SK-N-SH (cell line): ENCODE data around the gene CDH13. TPM values are rescaled to one million over a fixed set of nuclear protein-coding genes. Genes with fewer than 3 reads are reported as not detected.

Experiments
- CTCF ChIA-PET: fragments of 300-600, 350-600 bp; formaldehyde crosslinking; extraction: SDS; loops from one replicate; lab custom pipeline; 2021; lab: Yijun Ruan, JAX
- POLR2A ChIA-PET: fragments of 350-600 bp; sonication (Branson Sonifier 250); formaldehyde crosslinking; extraction: SDS; loops from one replicate; lab custom pipeline; 2020; ENCODE audit warnings: antibody characterized with exemption, inconsistent platforms; lab: Yijun Ruan, JAX
- DNase-seq: peaks from one replicate; pipeline ENCODE4 v3.0.0; 2012
- H2AFZ ChIP-seq: fragments of 200-600 bp; sonication (generic); 2 replicates; pipeline ENCODE4 v1.8.1; 2016; ENCODE audit warnings: antibody characterized with exemption, mild to moderate bottlenecking, low read depth
- H3F3A ChIP-seq: fragments of 200-600 bp; sonication (generic); replicated peaks from 2 replicates; pipeline ENCODE3; 2016; ENCODE audit warnings: antibody characterized with exemption, mild to moderate bottlenecking; ENCODE audit not compliant: insufficient read depth
- H3K27ac ChIP-seq, 2 experiments: fragments of 200-500 bp in 1 of 2; fragments of 200-600 bp in 1 of 2; sonication (Bioruptor generic) in 1 of 2; sonication (generic), shearing (Covaris generic) in 1 of 2; 2 replicates each; pipeline versions ENCODE4 v1.5.1 to v1.6.1; 2014 to 2016; ENCODE audit warnings: low read depth in 2 of 2, inconsistent platforms in 1 of 2, low read length in 1 of 2, mild to moderate bottlenecking in 1 of 2, mixed read lengths in 1 of 2
- H3K27me3 ChIP-seq: fragments of 200-600 bp; sonication (generic), shearing (Covaris generic); 2 replicates; pipeline ENCODE4 v1.6.1; 2016; ENCODE audit warnings: mixed run types; ENCODE audit not compliant: insufficient read depth
- H3K36me3 ChIP-seq, 2 experiments: fragments of 200-500 bp in 1 of 2; fragments of 200-600 bp in 1 of 2; sonication (Bioruptor generic) in 1 of 2; sonication (generic) in 1 of 2; replicated peaks in 1 of 2; 2 replicates each; pipeline versions ENCODE3 to v1.5.1; 2014 to 2016; ENCODE audit warnings: low read length in 1 of 2, mild to moderate bottlenecking in 1 of 2; ENCODE audit not compliant: insufficient read depth in 2 of 2, control insufficient read depth in 1 of 2
- H3K4me1 ChIP-seq, 2 experiments: fragments of 200-500 bp in 1 of 2; fragments of 200-600 bp in 1 of 2; sonication (Bioruptor generic) in 1 of 2; sonication (generic), shearing (Covaris generic) in 1 of 2; 2 replicates each; pipeline versions ENCODE4 v1.5.1 to v1.6.1; 2014 to 2016; ENCODE audit warnings: low read depth in 1 of 2, low read length in 1 of 2, mixed run types in 1 of 2; ENCODE audit not compliant: insufficient read depth in 2 of 2, control insufficient read depth in 1 of 2
- H3K4me2 ChIP-seq: fragments of 200-600 bp; sonication (generic), shearing (Covaris generic); 2 replicates; pipeline ENCODE4 v1.6.1; 2017; ENCODE audit warnings: mixed run types
- H3K4me3 ChIP-seq, 2 experiments: fragments of 200-500 bp in 1 of 2; fragments of 200-600 bp in 1 of 2; sonication (Bioruptor generic) in 1 of 2; sonication (generic), shearing (Covaris generic) in 1 of 2; 2 replicates each; pipeline versions ENCODE4 v1.5.1 to v1.8.1; 2014 to 2016; ENCODE audit warnings: low read depth in 2 of 2, inconsistent platforms in 1 of 2, low read length in 1 of 2, mild to moderate bottlenecking in 1 of 2, mixed read lengths in 1 of 2, moderate library complexity in 1 of 2
- H3K79me2 ChIP-seq: fragments of 200-600 bp; sonication (generic); 2 replicates; pipeline ENCODE4 v1.8.1; 2017; ENCODE audit warnings: mild to moderate bottlenecking; ENCODE audit not compliant: insufficient read depth
- H3K9ac ChIP-seq: fragments of 200-600 bp; sonication (generic); 2 replicates; pipeline ENCODE4 v1.6.1; 2017; ENCODE audit warnings: mixed run types
- H3K9me2 ChIP-seq: fragments of 200-600 bp; sonication (generic); 2 replicates; pipeline ENCODE4 v1.6.1; 2017; ENCODE audit warnings: mixed run types
- H3K9me3 ChIP-seq: fragments of 200-600 bp; sonication (generic); 2 replicates; pipeline ENCODE4 v1.6.1; 2017; ENCODE audit warnings: mixed run types, mild to moderate bottlenecking, moderate library complexity
- H4K20me1 ChIP-seq: fragments of 200-600 bp; sonication (generic); 2 replicates; pipeline ENCODE4 v1.6.1; 2017; ENCODE audit warnings: mild to moderate bottlenecking, mixed run types; ENCODE audit not compliant: insufficient read depth
- CHD2 ChIP-seq: fragments of 150-350 bp; IDR thresholded peaks from 2 replicates; pipeline ENCODE4 v1.6.1; 2018; ENCODE audit warnings: low read length; ENCODE audit not compliant: partially characterized antibody
- ELF1 ChIP-seq: IDR thresholded peaks from 2 replicates; pipeline ENCODE4 v1.4.0; 2012
- EZH2phosphoT487 ChIP-seq: fragments of 200-600 bp; sonication (generic); IDR thresholded peaks from 2 replicates; pipeline ENCODE4 v1.6.1; 2017; ENCODE audit warnings: low read depth, mixed run types, mild to moderate bottlenecking, antibody characterized with exemption, moderate library complexity, borderline replicate concordance
- FOSL2 ChIP-seq: IDR thresholded peaks from 2 replicates; pipeline ENCODE4 v1.4.0; 2012; ENCODE audit warnings: low read depth, mild to moderate bottlenecking, moderate library complexity, borderline replicate concordance
- GABPA ChIP-seq: IDR thresholded peaks from 2 replicates; pipeline ENCODE4 v1.4.0; 2012; ENCODE audit warnings: low read depth, mild to moderate bottlenecking
- MXI1 ChIP-seq: IDR thresholded peaks from 2 replicates; pipeline ENCODE4 v1.6.1; 2012; ENCODE audit warnings: mild to moderate bottlenecking, low read depth, low read length, improper control_type of control experiment
- POLR2AphosphoS5 ChIP-seq: IDR thresholded peaks from 2 replicates; pipeline ENCODE4 v1.6.1; 2012; ENCODE audit warnings: low read depth, low read length
- RCOR1 ChIP-seq: fragments of 150-350 bp; IDR thresholded peaks from 2 replicates; pipeline ENCODE4 v1.6.1; 2017; ENCODE audit warnings: antibody characterized with exemption, low read length
- SIN3A ChIP-seq: IDR thresholded peaks from 2 replicates; pipeline ENCODE4 v1.6.1; 2012; ENCODE audit warnings: low read depth, mild to moderate bottlenecking, low read length, moderate library complexity, borderline replicate concordance
- TCF12 ChIP-seq: IDR thresholded peaks from 2 replicates; pipeline ENCODE4 v1.4.0; 2012
- WGBS: methylation state at CpG from one replicate; pipeline ENCODE4 v1.1.6; 2017; ENCODE audit warnings: low lambda C conversion rate; 5-methylcytosine and 5-hydroxymethylcytosine counted together
- polyA plus RNA-seq, 3 experiments: library from polyadenylated mRNA; depleted of rRNA; stranded (reverse); fragments of >200 nt; gene quantifications; 2 replicates each; pipeline ENCODE4 v1.2.3, GENCODE V29; 2012
- TF ChIP-seq, protein P1 (sequence below): IDR thresholded peaks from 2 replicates; pipeline ENCODE4 v1.4.0; 2012; ENCODE audit warnings: low read depth
- TF ChIP-seq, protein P2 (sequence below): fragments of 150-350 bp; IDR thresholded peaks from 2 replicates; pipeline ENCODE4 v1.6.1; 2017; ENCODE audit warnings: antibody characterized with exemption, low read length, low read depth, borderline replicate concordance
- TF ChIP-seq, protein P3 (sequence below): IDR thresholded peaks from 2 replicates; pipeline ENCODE4 v1.6.1; 2012; ENCODE audit warnings: mild to moderate bottlenecking, low read depth, low read length, moderate library complexity
- TF ChIP-seq, protein P4 (sequence below): IDR thresholded peaks from 2 replicates; pipeline ENCODE4 v1.4.0; 2012; ENCODE audit warnings: low read depth, borderline replicate concordance

The CDH13 gene
- polyA plus RNA-seq, 1 of the 3 experiments (the other 2 are of a cell fraction): 93.0 TPM

DNA sequence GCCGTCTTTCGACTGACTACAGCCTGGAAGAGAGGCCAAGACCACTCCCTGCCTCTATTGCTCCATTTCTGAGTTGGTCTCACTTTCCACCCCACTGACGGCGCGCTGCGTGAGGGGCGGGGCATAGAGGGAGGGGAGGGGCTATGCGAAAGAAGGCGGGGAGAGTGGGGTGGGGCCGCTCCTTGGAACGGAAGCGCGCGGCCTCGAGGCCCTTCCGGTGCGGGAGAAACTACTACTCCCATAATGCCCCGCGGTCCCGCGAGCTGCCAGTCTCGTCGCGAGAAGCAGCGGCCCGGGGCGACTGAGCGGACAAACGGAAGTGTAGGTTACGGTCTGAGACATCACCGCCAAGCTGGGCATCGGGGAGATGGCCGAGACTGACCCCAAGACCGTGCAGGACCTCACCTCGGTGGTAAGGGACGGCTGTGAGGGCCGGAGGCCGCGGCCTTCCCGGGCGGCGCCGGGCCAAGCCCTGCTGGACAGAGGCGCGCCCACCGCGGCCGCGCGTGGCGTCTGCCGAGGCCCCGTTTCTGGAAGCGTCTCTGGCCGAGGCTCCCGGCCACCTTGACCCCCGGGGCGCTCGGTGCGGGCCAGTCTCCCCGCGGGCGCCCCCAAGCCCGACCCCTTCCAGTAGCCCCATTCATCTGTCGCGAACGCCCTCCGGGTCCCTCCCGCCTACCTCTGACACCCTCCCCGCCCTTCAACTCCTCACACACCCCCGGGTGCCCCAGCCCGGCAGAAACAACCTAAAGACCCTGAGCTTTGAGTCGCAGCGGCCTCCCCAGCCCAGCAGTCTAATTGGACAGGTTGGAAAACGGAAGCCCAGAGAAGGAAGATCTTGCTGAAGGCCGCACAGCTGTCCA, 1181.2 kb downstream of the CDH13 start, which contains the start of gene HSBP1:
Gene HSBP1, plus strand, starts transcription at position 269 of the 863 bp plus-strand sequence. Its CDS starts 99 bp downstream, at position 368.
- H3K79me2 ChIP-seq: peaks cover 45% of the 10 kb centered on the region
- H3K9me3 ChIP-seq: no peaks in the 10 kb centered on the region
- TF ChIP-seq RCOR1 (no peak), MXI1 (0 out of 2 replicates have a peak, but pooled peaks have one; percentile 26), SIN3A (peak; percentile 91), CHD2 (peak; percentile 100), EZH2phosphoT487 (no peak), TCF12 (no peak), GABPA (peak; percentile 84), POLR2AphosphoS5 (peak; percentile 83), FOSL2 (no peak), ELF1 (peak; percentile 88)
- TF ChIP-seq, protein P1, sequence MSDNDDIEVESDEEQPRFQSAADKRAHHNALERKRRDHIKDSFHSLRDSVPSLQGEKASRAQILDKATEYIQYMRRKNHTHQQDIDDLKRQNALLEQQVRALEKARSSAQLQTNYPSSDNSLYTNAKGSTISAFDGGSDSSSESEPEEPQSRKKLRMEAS: 0 out of 2 replicates have a peak, but pooled peaks have one; percentile 31
- TF ChIP-seq, protein P2, sequence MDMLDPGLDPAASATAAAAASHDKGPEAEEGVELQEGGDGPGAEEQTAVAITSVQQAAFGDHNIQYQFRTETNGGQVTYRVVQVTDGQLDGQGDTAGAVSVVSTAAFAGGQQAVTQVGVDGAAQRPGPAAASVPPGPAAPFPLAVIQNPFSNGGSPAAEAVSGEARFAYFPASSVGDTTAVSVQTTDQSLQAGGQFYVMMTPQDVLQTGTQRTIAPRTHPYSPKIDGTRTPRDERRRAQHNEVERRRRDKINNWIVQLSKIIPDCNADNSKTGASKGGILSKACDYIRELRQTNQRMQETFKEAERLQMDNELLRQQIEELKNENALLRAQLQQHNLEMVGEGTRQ: no peak
- TF ChIP-seq, protein P3, sequence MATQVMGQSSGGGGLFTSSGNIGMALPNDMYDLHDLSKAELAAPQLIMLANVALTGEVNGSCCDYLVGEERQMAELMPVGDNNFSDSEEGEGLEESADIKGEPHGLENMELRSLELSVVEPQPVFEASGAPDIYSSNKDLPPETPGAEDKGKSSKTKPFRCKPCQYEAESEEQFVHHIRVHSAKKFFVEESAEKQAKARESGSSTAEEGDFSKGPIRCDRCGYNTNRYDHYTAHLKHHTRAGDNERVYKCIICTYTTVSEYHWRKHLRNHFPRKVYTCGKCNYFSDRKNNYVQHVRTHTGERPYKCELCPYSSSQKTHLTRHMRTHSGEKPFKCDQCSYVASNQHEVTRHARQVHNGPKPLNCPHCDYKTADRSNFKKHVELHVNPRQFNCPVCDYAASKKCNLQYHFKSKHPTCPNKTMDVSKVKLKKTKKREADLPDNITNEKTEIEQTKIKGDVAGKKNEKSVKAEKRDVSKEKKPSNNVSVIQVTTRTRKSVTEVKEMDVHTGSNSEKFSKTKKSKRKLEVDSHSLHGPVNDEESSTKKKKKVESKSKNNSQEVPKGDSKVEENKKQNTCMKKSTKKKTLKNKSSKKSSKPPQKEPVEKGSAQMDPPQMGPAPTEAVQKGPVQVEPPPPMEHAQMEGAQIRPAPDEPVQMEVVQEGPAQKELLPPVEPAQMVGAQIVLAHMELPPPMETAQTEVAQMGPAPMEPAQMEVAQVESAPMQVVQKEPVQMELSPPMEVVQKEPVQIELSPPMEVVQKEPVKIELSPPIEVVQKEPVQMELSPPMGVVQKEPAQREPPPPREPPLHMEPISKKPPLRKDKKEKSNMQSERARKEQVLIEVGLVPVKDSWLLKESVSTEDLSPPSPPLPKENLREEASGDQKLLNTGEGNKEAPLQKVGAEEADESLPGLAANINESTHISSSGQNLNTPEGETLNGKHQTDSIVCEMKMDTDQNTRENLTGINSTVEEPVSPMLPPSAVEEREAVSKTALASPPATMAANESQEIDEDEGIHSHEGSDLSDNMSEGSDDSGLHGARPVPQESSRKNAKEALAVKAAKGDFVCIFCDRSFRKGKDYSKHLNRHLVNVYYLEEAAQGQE: peak; percentile 58; the same call in 1 of the 2 replicates
- TF ChIP-seq, protein P4, sequence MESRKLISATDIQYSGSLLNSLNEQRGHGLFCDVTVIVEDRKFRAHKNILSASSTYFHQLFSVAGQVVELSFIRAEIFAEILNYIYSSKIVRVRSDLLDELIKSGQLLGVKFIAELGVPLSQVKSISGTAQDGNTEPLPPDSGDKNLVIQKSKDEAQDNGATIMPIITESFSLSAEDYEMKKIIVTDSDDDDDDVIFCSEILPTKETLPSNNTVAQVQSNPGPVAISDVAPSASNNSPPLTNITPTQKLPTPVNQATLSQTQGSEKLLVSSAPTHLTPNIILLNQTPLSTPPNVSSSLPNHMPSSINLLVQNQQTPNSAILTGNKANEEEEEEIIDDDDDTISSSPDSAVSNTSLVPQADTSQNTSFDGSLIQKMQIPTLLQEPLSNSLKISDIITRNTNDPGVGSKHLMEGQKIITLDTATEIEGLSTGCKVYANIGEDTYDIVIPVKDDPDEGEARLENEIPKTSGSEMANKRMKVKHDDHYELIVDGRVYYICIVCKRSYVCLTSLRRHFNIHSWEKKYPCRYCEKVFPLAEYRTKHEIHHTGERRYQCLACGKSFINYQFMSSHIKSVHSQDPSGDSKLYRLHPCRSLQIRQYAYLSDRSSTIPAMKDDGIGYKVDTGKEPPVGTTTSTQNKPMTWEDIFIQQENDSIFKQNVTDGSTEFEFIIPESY: peak; percentile 99
- H4K20me1 ChIP-seq: no peaks in the 10 kb centered on the region; the same call in 1 of the 2 replicates
- 2% methylated on average over 23 of the region's 76 CpGs for WGBS
- peaks cover 7 to 8% of the 10 kb centered on the region in 2 experiments; a peak in 3 of 4 replicates for H3K4me1 ChIP-seq
- peak within 1 kb of the TSS; percentile 90 to 95 for H3K4me3 ChIP-seq
- H3K4me2 ChIP-seq: peak within 1 kb of the TSS; percentile 94
- peak within 1 kb of the TSS; percentile 62 to 82 for H3K27ac ChIP-seq
- ChIA-PET POLR2A (interaction anchor here (0.6 kb wide), 1 partner anchor 16 kb away, joined by 3 read pairs; no protein-coding TSS in a partner anchor), CTCF (interaction anchor here (0.6 to 1.9 kb wide), 2 partner anchors 17 to 1069 kb away, joined by 3 to 5 read pairs; no protein-coding TSS in a partner anchor)
- no peaks in the 10 kb centered on the region for H3K27me3 ChIP-seq
- H2AFZ ChIP-seq: peak within 1 kb of the TSS; percentile 77
- peaks cover 27 to 37% of the 10 kb centered on the region in 2 experiments for H3K36me3 ChIP-seq
- H3K9ac ChIP-seq: peak within 1 kb of the TSS; percentile 83
- peak; percentile 97 for DNase-seq
- no peaks in the 10 kb centered on the region for H3K9me2 ChIP-seq
- H3F3A ChIP-seq: peaks cover 3% of the 10 kb centered on the region
